Endothelial cell of umbilical vein (primary cell): Measurements from ENCODE around the gene GPHA2.

ENCODE experiments used
- EZH2 ChIP-seq: IDR thresholded peaks from 2 replicates; pipeline ENCODE4 v1.6.1; 2012; ENCODE audit warnings: borderline replicate concordance, low read depth, mild to moderate bottlenecking, moderate library complexity, low read length, inconsistent platforms; ENCODE audit not compliant: severe bottlenecking
- GATA2 ChIP-seq: IDR thresholded peaks from 2 replicates; pipeline ENCODE4 v1.7.0; 2011; ENCODE audit warnings: low read depth, mild to moderate bottlenecking, moderate library complexity, mixed read lengths, low read length; ENCODE audit not compliant: insufficient read length, insufficient read depth
- POLR2A ChIP-seq: IDR thresholded peaks from 2 replicates; pipeline ENCODE4 v1.6.1; 2012; ENCODE audit warnings: low read depth, mild to moderate bottlenecking, control low read depth, low read length
- POLR2AphosphoS5 ChIP-seq: IDR thresholded peaks from 2 replicates; pipeline ENCODE4 v1.6.1; 2012; ENCODE audit warnings: low read depth, mild to moderate bottlenecking, control low read depth, low read length, moderate library complexity; ENCODE audit not compliant: insufficient read depth
- TF ChIP-seq, protein P1 (sequence below), 2 donors: IDR thresholded peaks; 1 replicate in 1 of 2; 2 replicates in 1 of 2; pipeline ENCODE4 v1.5.1; 2011; ENCODE audit warnings: low read length in 2 of 2, mild to moderate bottlenecking in 2 of 2, moderate library complexity in 2 of 2, control low read depth in 1 of 2, inconsistent platforms in 1 of 2, low read depth in 1 of 2; ENCODE audit not compliant: insufficient read depth in 1 of 2; ENCODE audit errors: extremely low read depth in 1 of 2
- TF ChIP-seq, protein P2 (sequence below): IDR thresholded peaks from 2 replicates; pipeline ENCODE4 v1.6.1; 2011; ENCODE audit not compliant: insufficient read depth, insufficient read length

DNA sequence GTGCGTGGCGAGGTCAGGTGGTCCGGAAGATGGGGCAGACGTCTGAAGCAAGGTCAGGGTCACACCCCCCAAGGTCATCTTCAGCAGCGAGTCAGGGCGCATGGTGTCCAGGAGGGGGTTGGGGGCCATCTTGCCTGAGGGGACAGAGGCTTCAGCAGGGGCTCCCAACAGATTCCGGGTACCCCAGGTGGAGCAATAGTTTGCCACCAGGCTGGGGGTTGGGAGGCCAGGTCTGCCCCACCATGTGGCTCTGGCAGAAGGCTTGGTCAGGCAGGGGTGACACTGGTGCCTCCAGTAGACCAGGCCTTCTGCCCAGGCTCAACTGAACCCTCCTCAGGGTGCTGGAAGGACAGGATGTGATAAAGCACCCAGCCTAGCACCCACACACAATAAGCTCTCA lies 24.6 kb downstream of the GPHA2 start:
- no peak for TF ChIP-seq EZH2
- TF ChIP-seq, protein P1, sequence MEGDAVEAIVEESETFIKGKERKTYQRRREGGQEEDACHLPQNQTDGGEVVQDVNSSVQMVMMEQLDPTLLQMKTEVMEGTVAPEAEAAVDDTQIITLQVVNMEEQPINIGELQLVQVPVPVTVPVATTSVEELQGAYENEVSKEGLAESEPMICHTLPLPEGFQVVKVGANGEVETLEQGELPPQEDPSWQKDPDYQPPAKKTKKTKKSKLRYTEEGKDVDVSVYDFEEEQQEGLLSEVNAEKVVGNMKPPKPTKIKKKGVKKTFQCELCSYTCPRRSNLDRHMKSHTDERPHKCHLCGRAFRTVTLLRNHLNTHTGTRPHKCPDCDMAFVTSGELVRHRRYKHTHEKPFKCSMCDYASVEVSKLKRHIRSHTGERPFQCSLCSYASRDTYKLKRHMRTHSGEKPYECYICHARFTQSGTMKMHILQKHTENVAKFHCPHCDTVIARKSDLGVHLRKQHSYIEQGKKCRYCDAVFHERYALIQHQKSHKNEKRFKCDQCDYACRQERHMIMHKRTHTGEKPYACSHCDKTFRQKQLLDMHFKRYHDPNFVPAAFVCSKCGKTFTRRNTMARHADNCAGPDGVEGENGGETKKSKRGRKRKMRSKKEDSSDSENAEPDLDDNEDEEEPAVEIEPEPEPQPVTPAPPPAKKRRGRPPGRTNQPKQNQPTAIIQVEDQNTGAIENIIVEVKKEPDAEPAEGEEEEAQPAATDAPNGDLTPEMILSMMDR (IDR thresholded peaks at IDR 0.05; ENCODE audit: extremely low read depth in 1 of 2, insufficient read depth in 1 of 2, low read depth in 1 of 2, low read length in 2 of 2): no peak
- no peak for TF ChIP-seq POLR2AphosphoS5
- TF ChIP-seq GATA2: no peak
- TF ChIP-seq, protein P2, sequence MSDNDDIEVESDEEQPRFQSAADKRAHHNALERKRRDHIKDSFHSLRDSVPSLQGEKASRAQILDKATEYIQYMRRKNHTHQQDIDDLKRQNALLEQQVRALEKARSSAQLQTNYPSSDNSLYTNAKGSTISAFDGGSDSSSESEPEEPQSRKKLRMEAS: no peak
- TF ChIP-seq POLR2A: no peak
